ENCODE measurements around the gene EAF2.

GRCh38 chr3:121800906-121801305 lies 34.1 kb upstream of the EAF2 start:
- TF ChIP-seq EZH2 (IDR thresholded peaks at IDR 0.05; ENCODE audit: borderline replicate concordance, low read length) (no peak), CTCF (IDR thresholded peaks at IDR 0.05; ENCODE audit: low read length) (no peak)

Measured in OCI-LY1 (cell line).